OCI-LY7 (cell line): ENCODE data around the gene LTB.

Experiments used
- CTCF ChIP-seq: fragments of 200-600 bp; sonication (generic); conservative IDR thresholded peaks from 2 replicates; pipeline ENCODE4 v1.5.1; 2014; ENCODE audit warnings: mild to moderate bottlenecking, antibody characterized with exemption, low read length, moderate library complexity, mixed read lengths
- EZH2phosphoT487 ChIP-seq: fragments of 200-600 bp; sonication (generic); IDR thresholded peaks from 2 replicates; pipeline ENCODE4 v1.6.1; 2018; ENCODE audit warnings: low read depth, borderline replicate concordance, mild to moderate bottlenecking, mixed run types, antibody characterized with exemption, low read length, moderate library complexity, mixed read lengths

GRCh38 chr6:31610968-31611367, 28.7 kb upstream of the LTB start:
- TF ChIP-seq CTCF: no peak
- no peak for TF ChIP-seq EZH2phosphoT487
